Measurements from ENCODE around the gene TXLNA. TPM values are rescaled to one million over a fixed set of nuclear protein-coding genes. Genes with fewer than 3 reads are reported as not detected.
A peak's percentile ranks its signal among the peaks of the same experiment; 100 is the strongest.

The TXLNA gene
- total RNA-seq, 1 experiment from 2014 or later, result 49.8 TPM

- ATAC-seq (peak; percentile 27), DNase-seq (ENCODE audit: low spot score) (peak; percentile 61)
- H3K36me3 Mint-ChIP-seq, result peaks cover 17% of the 10 kb centered on the region
- TF ChIP-seq JAZF1 (CRISPR knock-in tag; IDR thresholded peaks at IDR 0.05) (no peak), ZNF138 (CRISPR knock-in tag; conservative IDR thresholded peaks at IDR 0.05) (no peak), USF1 (CRISPR knock-in tag; IDR thresholded peaks at IDR 0.05) (no peak), NR2C2 (CRISPR knock-in tag; IDR thresholded peaks at IDR 0.05) (no peak), ZNF263 (CRISPR knock-in tag; IDR thresholded peaks at IDR 0.05; ENCODE audit: low read depth) (0 out of 2 replicates have a peak, but pooled peaks have one; percentile 13), ZNF396 (CRISPR knock-in tag; IDR thresholded peaks at IDR 0.05; ENCODE audit: borderline replicate concordance) (no peak), ATF3 (CRISPR knock-in tag; conservative IDR thresholded peaks at IDR 0.05) (no peak)
- ChIA-PET POLR2A (interaction anchor here (0.6 to 2.8 kb wide), 7 partner anchors 14 to 236 kb away, joined by 3 to 11 read pairs (median 6); partner anchors contain the start of genes KPNA6, TMEM39B and TXLNA), CTCF (interaction anchor here (0.6 to 3.5 kb wide), 9 partner anchors 10 to 128 kb away, joined by 3 to 27 read pairs (median 6); partner anchors contain the start of genes TMEM39B and TXLNA)
- peak overlapping the region; percentile 84 for H3K4me3 Mint-ChIP-seq
- peaks cover 42% of the 10 kb centered on the region for H3K4me1 Mint-ChIP-seq
- no peaks in the 10 kb centered on the region for H3K9me3 Mint-ChIP-seq
- peaks cover 8% of the 10 kb centered on the region for H3K27me3 Mint-ChIP-seq (ENCODE audit: low read depth)
- H3K27ac Mint-ChIP-seq, result 0 out of 2 replicates have a peak overlapping the region, but pooled peaks have one; percentile 53
These were observed 21.8 kb downstream of the TXLNA start for GRCh38 chr1:32201011-32201855.

- ATAC-seq (no peak), DNase-seq (ENCODE audit: low spot score) (peak; percentile 35)
- Mint-ChIP-seq H3K27ac (no peak overlapping the region), H3K4me1 (peaks cover 24% of the 10 kb centered on the region), H3K27me3 (ENCODE audit: low read depth) (peaks cover 8% of the 10 kb centered on the region), H3K9me3 (no peaks in the 10 kb centered on the region), H3K36me3 (peaks cover 4% of the 10 kb centered on the region), H3K4me3 (peak overlapping the region; percentile 96)
- ChIA-PET POLR2A (interaction anchor here (0.5 to 1.2 kb wide), 5 partner anchors 10 to 1385 kb away, joined by 3 to 8 read pairs (median 6); partner anchors contain the start of gene TXLNA), CTCF (interaction anchor here (0.9 to 2.8 kb wide), 6 partner anchors 11 to 132 kb away, joined by 4 to 17 read pairs (median 5); partner anchors contain the start of genes TMEM39B and TXLNA)
- TF ChIP-seq ZNF317 (CRISPR knock-in tag; IDR thresholded peaks at IDR 0.05; ENCODE audit: borderline replicate concordance, low read depth) (no peak), MXD4 (CRISPR knock-in tag; IDR thresholded peaks at IDR 0.05; ENCODE audit: borderline replicate concordance) (no peak), ERG (CRISPR knock-in tag; IDR thresholded peaks at IDR 0.05) (no peak), ARID4B (CRISPR knock-in tag; IDR thresholded peaks at IDR 0.05; ENCODE audit: borderline replicate concordance) (0 out of 2 replicates have a peak, but pooled peaks have one; percentile 58), OVOL2 (CRISPR knock-in tag; IDR thresholded peaks at IDR 0.05; ENCODE audit: borderline replicate concordance) (no peak), ZNF423 (CRISPR knock-in tag; IDR thresholded peaks at IDR 0.05) (no peak)
These were observed 25.5 kb downstream of the TXLNA start for GRCh38 chr1:32204943-32205361.
